Measurements from ENCODE around the gene CYP27B1. TPM values are rescaled to one million over a fixed set of nuclear protein-coding genes. Genes with fewer than 3 reads are reported as not detected.
A peak's percentile ranks its signal among the peaks of the same experiment; 100 is the strongest.

CYP27B1 gene
- total RNA-seq, 1 experiment from 2014 or later: 6.9 TPM

DNA sequence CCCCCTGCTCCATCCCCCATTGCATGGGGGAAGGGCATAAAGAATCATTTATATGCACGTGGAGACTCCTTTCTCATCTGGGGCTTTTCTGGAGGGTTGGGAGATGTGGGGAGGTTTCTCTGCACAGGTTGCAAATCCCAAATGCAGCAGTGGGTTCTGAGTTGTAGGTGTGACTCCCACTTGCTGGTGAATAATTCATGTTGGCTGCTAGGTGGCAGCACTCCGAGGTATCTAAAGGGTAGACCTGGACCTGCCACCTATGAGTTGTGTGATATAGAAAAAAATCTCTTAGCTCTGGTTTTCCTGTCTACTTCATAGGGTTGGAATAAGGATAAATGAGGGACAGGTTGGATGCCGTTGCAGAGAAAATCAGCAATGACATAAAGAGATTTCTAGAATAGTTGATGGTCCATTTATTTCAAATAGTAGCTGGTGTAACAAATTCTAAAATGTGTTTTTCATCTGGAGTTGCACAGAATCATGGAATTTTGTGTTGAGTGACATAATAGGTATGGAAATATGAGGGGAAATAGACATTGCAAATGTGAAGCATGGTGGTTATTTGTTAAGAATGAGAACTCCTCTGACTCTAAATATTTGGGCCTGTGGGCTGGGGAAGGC is 7.4 kb downstream of the CYP27B1 start:
- H3K27me3 Mint-ChIP-seq (ENCODE audit: insufficient read depth, unreplicated experiment): no peaks in the 10 kb centered on the region
- H3K4me3 Mint-ChIP-seq (ENCODE audit: unreplicated experiment): no peak overlapping the region
- Histone ChIP-seq H3K9me3 (no peaks in the 10 kb centered on the region), H3K4me3 (ENCODE audit: low read depth, low read length) (no peak overlapping the region), H3K27me3 (replicated peaks; ENCODE audit: control insufficient read depth, insufficient read depth, low read length) (no peaks in the 10 kb centered on the region), H3K4me1 (0 out of 2 replicates have a peak, but pooled peaks cover 8% of the 10 kb centered on the region), H3K36me3 (ENCODE audit: control insufficient read depth, insufficient read depth, low read length) (no peaks in the 10 kb centered on the region)
- intact Hi-C loops (cut with micrococcal nuclease; ENCODE audit: unreplicated experiment): no loop called here
- peaks cover 12% of the 10 kb centered on the region for H3K4me1 Mint-ChIP-seq (ENCODE audit: low read depth, unreplicated experiment)
- no peaks in the 10 kb centered on the region for H3K9me3 Mint-ChIP-seq (ENCODE audit: unreplicated experiment)
- ChIA-PET CTCF (interaction anchor here (0.7 to 1.2 kb wide), 6 partner anchors 13 to 138 kb away, joined by 3 to 9 read pairs (median 6); partner anchors contain the start of genes EEF1AKMT3, METTL1 and TSPAN31), POLR2A (interaction anchor here (0.8 kb wide), 1 partner anchor 182 kb away, joined by 3 read pairs; the partner anchor contains the start of gene ATP23)
- peaks cover 2% of the 10 kb centered on the region for H3K36me3 Mint-ChIP-seq (ENCODE audit: insufficient read depth, unreplicated experiment)
- TF ChIP-seq, protein P1, sequence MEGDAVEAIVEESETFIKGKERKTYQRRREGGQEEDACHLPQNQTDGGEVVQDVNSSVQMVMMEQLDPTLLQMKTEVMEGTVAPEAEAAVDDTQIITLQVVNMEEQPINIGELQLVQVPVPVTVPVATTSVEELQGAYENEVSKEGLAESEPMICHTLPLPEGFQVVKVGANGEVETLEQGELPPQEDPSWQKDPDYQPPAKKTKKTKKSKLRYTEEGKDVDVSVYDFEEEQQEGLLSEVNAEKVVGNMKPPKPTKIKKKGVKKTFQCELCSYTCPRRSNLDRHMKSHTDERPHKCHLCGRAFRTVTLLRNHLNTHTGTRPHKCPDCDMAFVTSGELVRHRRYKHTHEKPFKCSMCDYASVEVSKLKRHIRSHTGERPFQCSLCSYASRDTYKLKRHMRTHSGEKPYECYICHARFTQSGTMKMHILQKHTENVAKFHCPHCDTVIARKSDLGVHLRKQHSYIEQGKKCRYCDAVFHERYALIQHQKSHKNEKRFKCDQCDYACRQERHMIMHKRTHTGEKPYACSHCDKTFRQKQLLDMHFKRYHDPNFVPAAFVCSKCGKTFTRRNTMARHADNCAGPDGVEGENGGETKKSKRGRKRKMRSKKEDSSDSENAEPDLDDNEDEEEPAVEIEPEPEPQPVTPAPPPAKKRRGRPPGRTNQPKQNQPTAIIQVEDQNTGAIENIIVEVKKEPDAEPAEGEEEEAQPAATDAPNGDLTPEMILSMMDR (IDR thresholded peaks at IDR 0.05; ENCODE audit: insufficient read depth in 1 of 2, low read depth in 1 of 2, low read length in 1 of 2, severe bottlenecking in 1 of 2, unreplicated experiment in 1 of 2): peak; percentile 39 to 61
- peak in 1 of 2 experiments; percentile 38 for DNase-seq
- no TSS peak for BruUV-seq (replicated peaks)
- no peak overlapping the region for H3K27ac Mint-ChIP-seq (ENCODE audit: unreplicated experiment)

DNA sequence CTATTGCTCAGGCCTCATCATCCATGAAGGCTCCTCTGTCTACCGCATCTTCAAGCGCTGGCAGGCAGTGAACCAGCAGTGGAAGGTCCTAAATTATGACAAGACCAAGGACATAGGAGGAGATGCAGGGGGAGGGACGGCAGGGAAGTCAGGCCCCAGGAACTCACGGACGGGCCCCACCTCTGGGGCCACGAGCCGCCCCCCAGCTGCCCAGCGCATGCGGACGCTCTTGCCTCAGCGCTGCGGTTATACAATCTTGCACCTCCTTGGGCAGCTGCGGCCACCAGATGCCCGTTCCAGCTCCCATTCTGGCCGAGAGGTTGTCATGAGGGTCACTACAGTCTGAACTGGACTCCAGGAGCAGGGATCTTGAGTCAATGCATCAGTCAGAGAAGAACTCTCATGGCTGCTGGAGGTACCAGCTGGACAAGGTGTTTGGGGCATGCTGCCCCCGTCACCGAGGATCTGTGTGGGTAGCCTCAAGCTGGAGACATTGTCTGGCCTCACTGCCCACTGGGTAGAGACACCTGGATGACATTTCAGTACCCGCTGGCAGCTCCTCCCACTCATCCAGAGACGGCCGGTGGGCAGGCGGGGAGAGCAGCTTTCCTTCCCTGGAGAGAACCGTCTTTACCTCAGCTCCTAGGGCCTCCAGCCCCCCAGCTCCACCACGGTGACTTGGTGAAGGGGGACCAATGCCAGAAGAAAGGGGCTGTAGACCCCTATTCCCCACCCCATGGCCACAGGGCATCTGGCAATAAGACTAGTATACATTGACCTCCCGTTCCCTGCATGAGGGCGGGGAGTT is 8.1 kb downstream of the CYP27B1 start:
- H3K36me3 Mint-ChIP-seq (ENCODE audit: insufficient read depth, unreplicated experiment): peaks cover 9% of the 10 kb centered on the region
- POLR2A ChIA-PET: interaction anchor here (0.8 kb wide), 1 partner anchor 182 kb away, joined by 3 read pairs; the partner anchor contains the start of gene ATP23
- H3K4me3 ChIP-seq (ENCODE audit: low read depth, low read length): no peak overlapping the region
- H3K36me3 ChIP-seq (ENCODE audit: control insufficient read depth, insufficient read depth, low read length): no peaks in the 10 kb centered on the region
- 0 out of 2 replicates have a peak, but pooled peaks cover 12% of the 10 kb centered on the region for H3K4me1 ChIP-seq
- peaks cover 19% of the 10 kb centered on the region for H3K4me1 Mint-ChIP-seq (ENCODE audit: low read depth, unreplicated experiment)
- CTCF ChIA-PET: interaction anchor here (0.5 to 1.2 kb wide), 4 partner anchors 14 to 247 kb away, joined by 3 to 9 read pairs (median 5); partner anchors contain the start of gene TSPAN31
- no peaks in the 10 kb centered on the region for H3K9me3 Mint-ChIP-seq (ENCODE audit: unreplicated experiment)
- intact Hi-C loops (cut with micrococcal nuclease; ENCODE audit: unreplicated experiment): no loop called here
- TF ChIP-seq, protein P1 (IDR thresholded peaks at IDR 0.05; ENCODE audit: insufficient read depth in 1 of 2, low read depth in 1 of 2, low read length in 1 of 2, severe bottlenecking in 1 of 2, unreplicated experiment in 1 of 2): no peak
- no peaks in the 10 kb centered on the region for H3K27me3 Mint-ChIP-seq (ENCODE audit: insufficient read depth, unreplicated experiment)
- H3K4me3 Mint-ChIP-seq (ENCODE audit: unreplicated experiment): no peak overlapping the region
- no TSS peak for BruUV-seq (replicated peaks)
- no peaks in the 10 kb centered on the region for H3K9me3 ChIP-seq
- no peaks in the 10 kb centered on the region for H3K27me3 ChIP-seq (replicated peaks; ENCODE audit: control insufficient read depth, insufficient read depth, low read length)
- DNase-seq: no peak
- H3K27ac Mint-ChIP-seq (ENCODE audit: unreplicated experiment): no peak overlapping the region

DNA sequence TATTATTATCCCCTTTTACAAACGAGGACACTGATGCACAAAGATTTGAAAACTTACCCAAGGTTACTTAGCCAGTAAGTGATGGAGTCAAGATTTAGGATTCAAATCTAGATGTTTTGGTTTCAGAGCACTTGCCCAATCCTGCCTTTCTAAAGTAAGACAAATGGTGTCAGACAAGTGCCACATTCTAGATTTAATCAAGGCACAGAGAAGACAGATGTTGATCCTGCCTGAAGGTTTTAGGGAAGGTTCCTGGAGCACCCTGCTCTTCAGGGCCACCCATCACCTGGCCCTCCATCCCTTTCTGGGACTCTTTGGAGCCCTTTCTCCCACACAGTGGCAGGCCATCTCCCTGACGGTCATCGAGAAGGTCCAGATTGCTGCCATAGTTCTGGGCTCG is 9.1 kb downstream of the CYP27B1 start:
- Mint-ChIP-seq H3K36me3 (ENCODE audit: insufficient read depth, unreplicated experiment) (peaks cover 11% of the 10 kb centered on the region), H3K27me3 (ENCODE audit: insufficient read depth, unreplicated experiment) (no peaks in the 10 kb centered on the region), H3K4me1 (ENCODE audit: low read depth, unreplicated experiment) (peaks cover 19% of the 10 kb centered on the region), H3K27ac (ENCODE audit: unreplicated experiment) (no peak overlapping the region), H3K9me3 (ENCODE audit: unreplicated experiment) (no peaks in the 10 kb centered on the region), H3K4me3 (ENCODE audit: unreplicated experiment) (no peak overlapping the region)
- TF ChIP-seq, protein P1 (IDR thresholded peaks at IDR 0.05; ENCODE audit: insufficient read depth in 1 of 2, low read depth in 1 of 2, low read length in 1 of 2, severe bottlenecking in 1 of 2, unreplicated experiment in 1 of 2): no peak
- DNase-seq: no peak
- Histone ChIP-seq H3K4me3 (ENCODE audit: low read depth, low read length) (no peak overlapping the region), H3K9me3 (no peaks in the 10 kb centered on the region), H3K36me3 (ENCODE audit: control insufficient read depth, insufficient read depth, low read length) (no peaks in the 10 kb centered on the region), H3K27me3 (replicated peaks; ENCODE audit: control insufficient read depth, insufficient read depth, low read length) (no peaks in the 10 kb centered on the region), H3K4me1 (0 out of 2 replicates have a peak, but pooled peaks cover 12% of the 10 kb centered on the region)
- BruUV-seq (replicated peaks): no TSS peak
- CTCF ChIA-PET: no interaction called here
- POLR2A ChIA-PET: no interaction called here
- intact Hi-C loops (cut with micrococcal nuclease; ENCODE audit: unreplicated experiment): no loop called here
